GM12878 (cell line): ENCODE data around the gene DNASE2B. TPM values are rescaled to one million over a fixed set of nuclear protein-coding genes. Genes with fewer than 3 reads are reported as not detected.

Experiments
- ATAC-seq: fragments of 200-7000 bp; cut with Tn5 transposase; 3 replicates; pipeline ENCODE4 v1.9.1; 2020; ENCODE audit warnings: mild to moderate bottlenecking, moderate library complexity
- BruUV-seq: library from RNA; stranded (reverse); fragments of 400-500 nt; replicated peaks from 2 replicates; lab custom pipeline; 2021; lab: Mats Ljungman, UMichigan
- CTCF ChIA-PET: fragments of 300-600 bp; sonication (Branson Sonifier 250); formaldehyde crosslinking; extraction: SDS; loops from one replicate; lab custom pipeline; 2021; ENCODE audit warnings: inconsistent platforms; lab: Yijun Ruan, JAX
- POLR2A ChIA-PET: fragments of 350-600 bp; formaldehyde crosslinking; extraction: SDS; loops from one replicate; lab custom pipeline; 2021; ENCODE audit warnings: inconsistent platforms; lab: Charles Lee
- RAD21 ChIA-PET: fragments of 300-600 bp; sonication (Branson Sonifier 250); formaldehyde crosslinking; loops from one replicate; lab custom pipeline; 2023; ENCODE audit warnings: antibody characterized with exemption; ENCODE audit not compliant: unreplicated experiment; lab: Charles Lee
- SMC1A ChIA-PET: fragments of 300-600 bp; sonication (Branson Sonifier 250); formaldehyde crosslinking; loops from one replicate; lab custom pipeline; 2023; ENCODE audit not compliant: unreplicated experiment, uncharacterized antibody; lab: Charles Lee
- DNase-seq: peaks from one replicate; pipeline ENCODE4 v3.0.0-alpha.2; 2011; ENCODE audit warnings: low read depth, low spot score
- FAIRE-seq: peaks from 3 replicates; lab custom pipeline; 2011; peaks lifted over from hg19 to GRCh38; lab: Jason Lieb, UNC
- H2AFZ ChIP-seq: 2 replicates; pipeline ENCODE4 v1.6.0; 2011; ENCODE audit warnings: low read depth, low read length, control low read depth; ENCODE audit not compliant: control insufficient read depth
- H3K27ac ChIP-seq: 2 replicates; pipeline ENCODE4 v1.5.1; 2011; ENCODE audit warnings: control low read depth; ENCODE audit not compliant: control insufficient read depth, insufficient read depth
- H3K27me3 ChIP-seq, 2 experiments: replicated peaks in 1 of 2; 2 replicates each; pipeline versions ENCODE4 v1.6.0 to v1.6.1; 2011; ENCODE audit warnings: low read length in 1 of 2; ENCODE audit not compliant: control insufficient read depth in 2 of 2, insufficient read depth in 2 of 2
- H3K36me3 ChIP-seq, 2 experiments: 2 replicates each; pipeline ENCODE4 v1.5.1; 2011; ENCODE audit warnings: low read length in 1 of 2; ENCODE audit not compliant: control insufficient read depth in 2 of 2, insufficient read depth in 2 of 2
- H3K4me1 ChIP-seq: 2 replicates; pipeline ENCODE4 v1.6.1; 2011; ENCODE audit warnings: mild to moderate bottlenecking, low read length, moderate library complexity, mixed read lengths; ENCODE audit not compliant: control insufficient read depth, insufficient read depth
- H3K4me2 ChIP-seq: 2 replicates; pipeline ENCODE4 v1.6.0; 2011; ENCODE audit warnings: control low read depth; ENCODE audit not compliant: control insufficient read depth, insufficient read depth
- H3K4me3 ChIP-seq: fragments of 200-600 bp; sonication (generic); 2 replicates; pipeline ENCODE4 v1.5.1; 2016
- H3K79me2 ChIP-seq: 2 replicates; pipeline ENCODE4 v1.6.0; 2011; ENCODE audit warnings: low read length; ENCODE audit not compliant: control insufficient read depth, insufficient read depth
- H3K9ac ChIP-seq: 2 replicates; pipeline ENCODE4 v1.8.0; 2011; ENCODE audit warnings: low read length, control low read depth, mixed read lengths; ENCODE audit not compliant: control insufficient read depth, insufficient read depth
- H3K9me3 ChIP-seq: replicated peaks from 3 replicates; pipeline ENCODE4 v1.5.1; 2011; ENCODE audit warnings: mild to moderate bottlenecking, low read length; ENCODE audit not compliant: control insufficient read depth, insufficient read depth
- H4K20me1 ChIP-seq: 2 replicates; pipeline ENCODE4 v1.6.0; 2011; ENCODE audit not compliant: control insufficient read depth, insufficient read depth
- ATF2 ChIP-seq: IDR thresholded peaks from 2 replicates; pipeline ENCODE4 v1.6.1; 2012; ENCODE audit warnings: low read length, inconsistent platforms
- ATF7 ChIP-seq: fragments of 450-650 bp; IDR thresholded peaks from 2 replicates; pipeline ENCODE4 v1.6.1; 2016; ENCODE audit warnings: low read depth, mild to moderate bottlenecking
- BCL11A ChIP-seq: IDR thresholded peaks from 2 replicates; pipeline ENCODE4 v1.6.1; 2011; ENCODE audit warnings: low read depth, low read length
- CREB1 ChIP-seq: IDR thresholded peaks from 2 replicates; pipeline ENCODE4 v1.6.1; 2012; ENCODE audit warnings: low read depth, mild to moderate bottlenecking, inconsistent platforms
- ELK1 ChIP-seq: IDR thresholded peaks from 2 replicates; pipeline ENCODE4 v1.6.1; 2012; ENCODE audit warnings: low read depth, low read length, improper control_type of control experiment
- GABPA ChIP-seq: IDR thresholded peaks from 2 replicates; pipeline ENCODE4 v1.6.1; 2014; ENCODE audit warnings: antibody characterized with exemption, low read depth, mild to moderate bottlenecking, inconsistent platforms
- HCFC1 ChIP-seq: fragments of 150-350 bp; IDR thresholded peaks from 2 replicates; pipeline ENCODE4 v1.6.1; 2014; ENCODE audit warnings: low read length
- IRF3 ChIP-seq: fragments of 450-650 bp; IDR thresholded peaks from 2 replicates; pipeline ENCODE4 v1.6.1; 2014; ENCODE audit warnings: mild to moderate bottlenecking
- JUNB ChIP-seq: IDR thresholded peaks from 2 replicates; pipeline ENCODE4 v1.6.1; 2016; ENCODE audit warnings: antibody characterized with exemption, mild to moderate bottlenecking
- MAX ChIP-seq: IDR thresholded peaks from 2 replicates; pipeline ENCODE4 v1.6.1; 2012; ENCODE audit warnings: low read depth, low read length, improper control_type of control experiment
- NR2F1 ChIP-seq: fragments of 450-650 bp; conservative IDR thresholded peaks from 2 replicates; pipeline ENCODE4 v1.6.1; 2017; ENCODE audit warnings: mild to moderate bottlenecking
- PKNOX1 ChIP-seq: fragments of 450-650 bp; IDR thresholded peaks from 2 replicates; pipeline ENCODE4 v1.6.1; 2016; ENCODE audit warnings: mild to moderate bottlenecking
- POLR2AphosphoS2 ChIP-seq: IDR thresholded peaks from 2 replicates; pipeline ENCODE4 v1.6.1; 2011; ENCODE audit warnings: low read depth, mild to moderate bottlenecking, low read length, improper control_type of control experiment, moderate library complexity
- REST ChIP-seq: IDR thresholded peaks from 2 replicates; pipeline ENCODE4 v1.6.1; 2012; ENCODE audit warnings: mild to moderate bottlenecking, low read depth, low read length
- SMAD5 ChIP-seq: IDR thresholded peaks from 2 replicates; pipeline ENCODE4 v1.6.1; 2016; ENCODE audit warnings: antibody characterized with exemption, low read depth
- STAT1 ChIP-seq: fragments of 450-650 bp; conservative IDR thresholded peaks from 2 replicates; pipeline ENCODE4 v1.6.1; 2014; ENCODE audit warnings: antibody characterized with exemption, mild to moderate bottlenecking
- ZNF24 ChIP-seq: fragments of 450-650 bp; IDR thresholded peaks from 2 replicates; pipeline ENCODE4 v1.6.1; 2017; ENCODE audit warnings: antibody characterized with exemption, mild to moderate bottlenecking
- ZNF622 ChIP-seq: fragments of 450-650 bp; IDR thresholded peaks from 2 replicates; pipeline ENCODE4 v1.6.1; 2017; ENCODE audit warnings: mild to moderate bottlenecking, inconsistent platforms
- WGBS: methylation state at CpG from one replicate; pipeline ENCODE4 v1.1.6; 2016; ENCODE audit warnings: low lambda C conversion rate; ENCODE audit not compliant: insufficient replicate concordance, insufficient coverage; ENCODE audit errors: missing lambda C conversion rate; 5-methylcytosine and 5-hydroxymethylcytosine counted together
- in situ Hi-C: fragments of 300-500 bp; cut with MboI; formaldehyde crosslinking; loops from 9 replicates; pipeline ENCODE4 v1.14.3; 2018; ENCODE audit warnings: mixed read lengths
- intact Hi-C: fragments of 100-400 bp; cut with micrococcal nuclease; formaldehyde crosslinking; loops from one replicate; pipeline ENCODE4 v1.14.2; 2022; ENCODE audit not compliant: unreplicated experiment
- polyA plus RNA-seq, 11 experiments: library from polyadenylated mRNA; depleted of rRNA in 4 of 11; unstranded in 6 of 11; stranded (reverse) in 5 of 11; fragments of >200 nt; fragmentation: Nextera tagmentation in 4 of 11; fragmentation: Illumina TruSeq in 1 of 11; extraction: Ambion mirVana in 4 of 11; extraction: Trizol in 1 of 11; gene quantifications; 1 replicate in 1 of 11; 2 replicates in 10 of 11; pipeline versions ENCODE4 v1.2.1 to v1.2.3, GENCODE V29; 2011 to 2016; ENCODE audit warnings: inconsistent platforms in 2 of 11, missing spikeins in 2 of 11, low read depth in 1 of 11
- total RNA-seq, 4 experiments: library from RNA; depleted of rRNA in 3 of 4; stranded (reverse); fragments of >200 nt in 3 of 4; fragmentation: Illumina TruSeq in 1 of 4; extraction: Trizol in 1 of 4; gene quantifications; 2 replicates each; pipeline versions ENCODE4 v1.2.1 to v1.2.3, GENCODE V29; 2013 to 2021

DNASE2B gene
- total and polyA plus RNA-seq, 10 of the 15 experiments (the other 5 are each of a cell fraction or from before 2014, with no cell fraction given): not detected

DNA sequence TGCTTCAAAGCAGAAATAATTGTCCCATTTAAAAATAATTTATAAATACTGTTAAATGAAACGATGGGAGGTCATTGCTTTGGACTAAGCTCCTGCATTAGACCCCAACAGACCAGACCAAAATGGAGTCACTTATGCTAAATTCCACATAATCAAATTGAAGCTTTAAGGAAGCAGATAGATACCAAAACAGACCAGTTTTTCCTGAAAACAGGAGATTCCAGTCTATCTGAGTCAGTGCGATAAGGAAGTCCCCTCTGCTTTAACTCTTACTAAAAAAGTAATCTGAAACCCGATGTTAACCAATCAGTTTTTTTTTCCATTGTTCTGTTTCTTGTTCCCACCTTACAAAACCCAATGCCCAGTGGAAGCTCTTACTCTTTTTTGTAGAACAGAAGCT is 16.2 kb upstream of the DNASE2B start (continued):
- no peak for TF ChIP-seq GABPA

- no peak overlapping the region for H3K9ac ChIP-seq
- SMC1A ChIA-PET: no interaction called here
- no peak for DNase-seq
- CTCF ChIA-PET: no interaction called here
- intact Hi-C loops (no loop called here), in situ Hi-C loops (no loop called here)
- no peaks in the 10 kb centered on the region for H3K9me3 ChIP-seq
- H3K4me2 ChIP-seq: no peak overlapping the region
- no peak overlapping the region for H3K27ac ChIP-seq
- no peak overlapping the region for H3K4me3 ChIP-seq
- peaks cover 10% of the 10 kb centered on the region for H3K4me1 ChIP-seq
- no peaks in the 10 kb centered on the region for H3K36me3 ChIP-seq
- WGBS: 96% methylated on average over 1 of the region's 1 CpG
- FAIRE-seq: no peak
- no TSS peak for BruUV-seq
- RAD21 ChIA-PET: no interaction called here
- no peaks in the 10 kb centered on the region for H3K27me3 ChIP-seq
- H2AFZ ChIP-seq: no peak overlapping the region
- no peak for ATAC-seq
- H3K79me2 ChIP-seq: no peaks in the 10 kb centered on the region
- H4K20me1 ChIP-seq: no peaks in the 10 kb centered on the region
- POLR2A ChIA-PET: no interaction called here
- TF ChIP-seq HCFC1 (no peak), MAX (no peak), PKNOX1 (no peak), ATF7 (no peak), ELK1 (no peak), BCL11A (no peak), SMAD5 (no peak), REST (no peak), ATF2 (no peak), NR2F1 (no peak), CREB1 (no peak), ZNF24 (no peak), ZNF622 (no peak), STAT1 (no peak), POLR2AphosphoS2 (no peak), IRF3 (no peak), JUNB (no peak)
Observed at GRCh38 chr1:84385347-84385746, 12.9 kb upstream of the DNASE2B start.
